ENCODE results near the gene GNAS-AS1. TPM values are rescaled to one million over a fixed set of nuclear protein-coding genes. Genes with fewer than 3 reads are reported as not detected.
"Not testable (repeated sequence)": the region's sequence is repeated elsewhere in the genome, so short reads cannot be mapped to it uniquely, and the experiment has no call there.

The GNAS-AS1 gene
- total RNA-seq, 1 donor from 2014 or later, result 1.3 TPM

DNA sequence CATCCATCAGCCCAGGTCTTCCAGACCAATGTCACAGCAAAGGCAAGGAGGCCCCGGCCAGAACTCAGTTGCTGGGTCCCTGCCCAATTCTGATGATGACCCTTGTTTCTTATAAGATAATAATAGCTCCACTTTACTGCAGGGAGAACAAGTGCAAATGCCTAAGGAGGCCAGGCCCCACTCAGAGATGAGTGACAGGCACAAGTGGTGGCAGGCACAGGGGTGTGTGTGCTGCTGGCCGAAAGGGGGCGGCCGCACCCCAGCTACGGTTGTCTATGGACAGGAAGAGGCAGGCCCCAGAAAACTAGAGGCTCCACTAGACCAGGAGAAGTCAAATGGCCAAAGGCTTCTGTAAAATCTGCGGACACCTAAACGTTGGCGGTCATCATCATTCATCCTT is 28.6 kb downstream of the GNAS-AS1 start:
- TF ChIP-seq, protein P1, sequence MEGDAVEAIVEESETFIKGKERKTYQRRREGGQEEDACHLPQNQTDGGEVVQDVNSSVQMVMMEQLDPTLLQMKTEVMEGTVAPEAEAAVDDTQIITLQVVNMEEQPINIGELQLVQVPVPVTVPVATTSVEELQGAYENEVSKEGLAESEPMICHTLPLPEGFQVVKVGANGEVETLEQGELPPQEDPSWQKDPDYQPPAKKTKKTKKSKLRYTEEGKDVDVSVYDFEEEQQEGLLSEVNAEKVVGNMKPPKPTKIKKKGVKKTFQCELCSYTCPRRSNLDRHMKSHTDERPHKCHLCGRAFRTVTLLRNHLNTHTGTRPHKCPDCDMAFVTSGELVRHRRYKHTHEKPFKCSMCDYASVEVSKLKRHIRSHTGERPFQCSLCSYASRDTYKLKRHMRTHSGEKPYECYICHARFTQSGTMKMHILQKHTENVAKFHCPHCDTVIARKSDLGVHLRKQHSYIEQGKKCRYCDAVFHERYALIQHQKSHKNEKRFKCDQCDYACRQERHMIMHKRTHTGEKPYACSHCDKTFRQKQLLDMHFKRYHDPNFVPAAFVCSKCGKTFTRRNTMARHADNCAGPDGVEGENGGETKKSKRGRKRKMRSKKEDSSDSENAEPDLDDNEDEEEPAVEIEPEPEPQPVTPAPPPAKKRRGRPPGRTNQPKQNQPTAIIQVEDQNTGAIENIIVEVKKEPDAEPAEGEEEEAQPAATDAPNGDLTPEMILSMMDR (IDR thresholded peaks at IDR 0.05; ENCODE audit: insufficient read depth, low read length, poor library complexity, severe bottlenecking), result no peak
- Histone ChIP-seq H3K27me3 (ENCODE audit: control insufficient read depth, insufficient read depth, low read length) (no peaks in the 10 kb centered on the region), H3K36me3 (ENCODE audit: control insufficient read depth, insufficient read depth, low read length) (no peaks in the 10 kb centered on the region), H3K4me3 (ENCODE audit: low read depth, low read length) (no peak overlapping the region)
- DNase-seq (ENCODE audit: low read depth), result no peak

DNA sequence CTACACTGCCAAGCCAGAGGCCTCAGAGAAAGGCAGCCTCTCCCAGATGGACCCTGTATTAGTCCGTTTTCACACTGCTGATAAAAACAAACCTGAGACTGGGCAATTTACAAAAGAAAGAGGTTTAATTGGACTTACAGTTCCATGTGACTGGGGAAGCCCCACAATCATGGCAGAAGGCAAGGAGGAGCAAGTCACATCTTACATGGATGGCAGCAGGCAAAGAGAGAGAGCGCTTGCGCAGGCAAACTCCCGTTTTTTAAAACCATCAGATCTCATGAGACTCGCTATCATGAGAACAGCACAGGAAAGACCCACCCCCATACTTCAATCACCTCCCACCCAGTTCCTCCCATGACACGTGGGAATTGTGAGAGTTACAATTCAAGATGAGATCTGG is 30.2 kb downstream of the GNAS-AS1 start:
- not testable (repeated sequence) for H3K4me3 ChIP-seq (ENCODE audit: low read depth, low read length); H3K36me3 ChIP-seq (ENCODE audit: control insufficient read depth, insufficient read depth, low read length); DNase-seq (ENCODE audit: low read depth); H3K27me3 ChIP-seq (ENCODE audit: control insufficient read depth, insufficient read depth, low read length)

DNA sequence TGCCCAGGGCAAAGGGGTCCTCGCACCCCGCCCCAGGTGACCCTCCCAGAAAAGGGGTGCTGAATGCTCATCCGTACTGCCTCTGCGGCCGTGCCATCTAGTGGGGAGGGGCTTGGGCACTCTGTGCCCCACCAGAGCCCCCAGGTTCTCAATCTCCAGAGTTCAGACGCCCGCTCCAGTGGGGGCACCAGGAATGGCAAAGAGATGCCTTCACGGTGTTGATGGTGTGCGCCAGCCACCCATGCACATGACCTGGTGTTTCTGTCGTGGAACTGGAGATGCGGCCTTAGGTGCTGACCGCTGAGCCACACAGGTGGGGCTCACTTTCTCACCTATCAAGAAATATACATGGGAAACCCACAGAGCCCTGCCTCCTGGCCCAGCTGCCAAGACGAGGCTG is 30.8 kb downstream of the GNAS-AS1 start:
- DNase-seq (ENCODE audit: low read depth), result no peak
- TF ChIP-seq, protein P1 (IDR thresholded peaks at IDR 0.05; ENCODE audit: insufficient read depth, low read length, poor library complexity, severe bottlenecking), result no peak
- no peak overlapping the region for H3K4me3 ChIP-seq (ENCODE audit: low read depth, low read length)
- no peaks in the 10 kb centered on the region for H3K27me3 ChIP-seq (ENCODE audit: control insufficient read depth, insufficient read depth, low read length)
- no peaks in the 10 kb centered on the region for H3K36me3 ChIP-seq (ENCODE audit: control insufficient read depth, insufficient read depth, low read length)

DNA sequence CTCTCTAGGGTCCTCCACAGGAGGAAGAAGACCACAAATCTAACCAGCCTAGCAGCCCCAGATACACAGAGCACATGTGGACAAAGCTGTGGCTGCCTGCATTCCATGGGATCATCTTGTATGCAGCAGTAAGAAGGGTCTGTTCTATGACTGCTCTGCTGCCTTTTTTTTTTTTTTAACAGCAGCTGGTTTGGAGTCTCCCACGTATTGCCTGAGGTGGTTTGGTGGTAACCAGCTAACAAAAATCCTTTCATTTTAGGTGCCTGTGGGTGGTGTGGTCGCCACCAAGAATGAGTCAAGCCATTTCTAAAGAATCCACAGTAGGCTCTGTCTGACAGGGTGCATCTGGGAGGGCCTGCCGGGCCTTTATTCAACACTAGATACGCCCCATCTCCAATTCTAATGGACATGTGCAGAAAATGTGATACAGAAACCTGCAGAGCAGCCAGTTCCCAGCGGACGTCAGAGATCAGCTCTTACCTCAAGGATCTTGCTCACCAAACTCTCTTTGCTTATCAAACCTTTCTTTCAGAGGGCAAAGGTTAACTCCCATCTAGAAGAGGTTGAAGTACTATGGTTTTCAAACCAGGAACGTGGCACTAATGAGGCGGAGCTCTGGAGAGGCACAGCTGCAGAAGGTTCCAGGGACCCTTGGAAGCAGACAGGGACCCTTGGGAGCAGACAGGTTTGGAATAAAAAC is 32.0 kb downstream of the GNAS-AS1 start:
- Histone ChIP-seq H3K27me3 (ENCODE audit: control insufficient read depth, insufficient read depth, low read length) (no peaks in the 10 kb centered on the region), H3K36me3 (ENCODE audit: control insufficient read depth, insufficient read depth, low read length) (no peaks in the 10 kb centered on the region), H3K4me3 (ENCODE audit: low read depth, low read length) (no peak overlapping the region)
- peak; percentile 21 for DNase-seq (ENCODE audit: low read depth)
- TF ChIP-seq, protein P1 (IDR thresholded peaks at IDR 0.05; ENCODE audit: insufficient read depth, low read length, poor library complexity, severe bottlenecking), result no peak

DNA sequence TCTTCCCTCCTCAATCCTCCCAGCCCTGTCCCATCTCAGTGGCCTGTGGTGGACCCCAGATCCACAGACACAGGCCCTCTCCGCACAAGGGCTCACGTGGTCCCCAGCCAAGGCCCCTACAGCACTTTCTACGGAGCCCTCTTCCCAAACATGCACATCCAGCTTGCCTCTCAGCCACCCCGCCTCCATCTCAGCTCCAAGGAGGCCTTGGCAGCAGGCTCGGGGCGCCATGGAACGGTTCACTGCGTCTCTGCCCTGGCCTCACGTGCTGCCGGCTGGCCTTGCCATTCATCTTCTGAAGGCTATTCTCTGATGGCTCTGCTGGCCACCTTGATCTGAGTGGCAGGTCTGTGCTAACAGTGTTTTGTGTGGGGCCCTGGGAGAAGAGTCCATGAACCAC is 33.0 kb downstream of the GNAS-AS1 start:
- no peaks in the 10 kb centered on the region for H3K27me3 ChIP-seq (ENCODE audit: control insufficient read depth, insufficient read depth, low read length)
- H3K36me3 ChIP-seq (ENCODE audit: control insufficient read depth, insufficient read depth, low read length), result no peaks in the 10 kb centered on the region
- no peak overlapping the region for H3K4me3 ChIP-seq (ENCODE audit: low read depth, low read length)
- TF ChIP-seq, protein P1 (IDR thresholded peaks at IDR 0.05; ENCODE audit: insufficient read depth, low read length, poor library complexity, severe bottlenecking), result no peak
- DNase-seq (ENCODE audit: low read depth), result no peak

DNA sequence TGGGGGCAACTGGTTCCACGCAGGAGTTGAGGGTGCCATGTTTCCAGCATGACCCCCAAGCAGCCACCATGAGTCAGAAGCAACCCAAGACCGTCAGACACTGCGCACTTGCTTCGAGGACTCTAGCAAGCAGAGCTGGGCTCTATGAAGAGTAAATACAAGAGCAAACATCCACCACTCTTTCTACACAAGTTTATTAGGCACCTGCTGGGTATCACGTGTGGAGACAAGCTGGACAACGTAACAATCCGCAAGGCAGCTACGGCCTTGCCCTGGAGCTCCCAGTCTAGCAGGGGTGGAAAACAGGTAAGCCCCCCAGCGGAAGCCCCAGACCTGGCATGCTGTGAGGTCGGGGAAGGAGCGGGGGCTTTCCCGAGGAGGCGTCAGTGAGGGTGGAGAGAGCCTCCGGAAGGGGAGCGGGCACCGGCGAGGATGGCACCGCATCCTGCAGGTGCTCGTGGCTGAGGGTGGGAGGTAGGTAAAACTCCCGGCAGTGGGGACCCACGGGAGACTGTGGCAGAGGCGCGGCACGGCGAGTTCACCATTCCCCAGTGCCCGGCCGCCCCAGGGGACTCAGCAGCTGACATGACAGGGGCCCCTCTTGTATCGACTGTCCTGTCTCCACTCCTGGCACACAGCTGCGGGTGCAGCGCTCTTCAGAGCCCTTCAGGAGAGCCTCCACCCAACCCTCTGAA is 33.6 kb downstream of the GNAS-AS1 start:
- H3K36me3 ChIP-seq (ENCODE audit: control insufficient read depth, insufficient read depth, low read length), result no peaks in the 10 kb centered on the region
- H3K4me3 ChIP-seq (ENCODE audit: low read depth, low read length), result no peak overlapping the region
- TF ChIP-seq, protein P1 (IDR thresholded peaks at IDR 0.05; ENCODE audit: insufficient read depth, low read length, poor library complexity, severe bottlenecking), result no peak
- no peak for DNase-seq (ENCODE audit: low read depth)
- peaks cover 2% of the 10 kb centered on the region for H3K27me3 ChIP-seq (ENCODE audit: control insufficient read depth, insufficient read depth, low read length)
